22Rv1 (cell line): ENCODE data around the gene MAN1C1.

ENCODE experiments used
- CTCF ChIP-seq: fragments of 450-650 bp; IDR thresholded peaks from 2 replicates; pipeline ENCODE4 v1.5.1; 2017; ENCODE audit warnings: mild to moderate bottlenecking
- ZFX ChIP-seq: fragments of 450-650 bp; IDR thresholded peaks from 2 replicates; pipeline ENCODE4 v1.6.1; 2017; ENCODE audit warnings: antibody characterized with exemption, borderline replicate concordance

GRCh38 chr1:25711555-25712298, 95.1 kb downstream of the MAN1C1 start:
- TF ChIP-seq CTCF (no peak), ZFX (no peak)
